ENCODE results near the gene JMJD7. TPM values are rescaled to one million over a fixed set of nuclear protein-coding genes. Genes with fewer than 3 reads are reported as not detected.

The JMJD7 gene
- total RNA-seq, 6 donors from 2014 or later = 14.4 to 41.5 (median 31.2) TPM

DNA sequence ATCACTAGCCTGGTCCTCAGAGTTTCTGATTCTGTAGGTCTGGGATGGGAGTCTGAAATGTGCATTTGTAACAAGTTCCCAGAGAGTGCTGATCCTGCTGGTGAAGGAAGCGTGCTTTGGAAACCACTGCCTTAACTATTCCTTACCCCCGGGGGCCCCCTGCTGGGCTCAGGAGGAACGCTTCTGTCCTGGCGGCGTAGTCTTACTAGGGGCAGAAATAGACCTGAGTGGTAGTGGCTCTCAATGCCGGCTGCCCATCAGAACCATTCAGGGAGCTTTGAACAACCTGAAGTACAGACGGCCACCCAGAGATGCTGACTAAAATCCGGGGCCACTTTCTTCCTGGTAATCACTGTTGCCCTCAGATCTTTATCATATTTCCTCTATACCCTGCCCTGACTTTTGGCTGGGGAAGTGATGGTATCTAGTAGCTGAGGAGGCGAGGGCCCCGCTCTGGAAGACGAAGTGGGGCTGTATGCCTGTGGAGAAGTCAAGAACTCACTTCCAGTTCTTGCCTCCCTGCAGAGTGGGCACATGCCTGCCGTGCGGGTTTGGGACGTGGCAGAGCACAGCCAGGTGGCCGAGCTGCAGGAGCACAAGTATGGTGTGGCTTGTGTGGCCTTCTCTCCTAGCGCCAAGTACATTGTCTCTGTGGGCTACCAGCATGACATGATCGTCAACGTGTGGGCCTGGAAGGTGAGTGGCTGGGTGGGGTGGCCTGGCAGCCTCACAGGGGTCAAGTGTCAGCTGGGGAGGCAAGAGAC, 16.3 kb upstream of the JMJD7 start:
- Histone ChIP-seq H3K9me3 (no peaks in the 10 kb centered on the region), H3K27me3 (no peaks in the 10 kb centered on the region), H3K36me3 (peaks cover 0 to 46% (median 22%) of the 10 kb centered on the region in 4 donors), H3K4me1 (peaks cover 0 to 8% (median 0%) of the 10 kb centered on the region in 4 donors), H3K4me3 (no peak overlapping the region), H3K27ac (no peak overlapping the region)
- 45 to 62% methylated on average over 15 to 18 of the region's 18 CpGs for WGBS, 2 donors
- DNase-seq (peak; percentile 70 to 82), ATAC-seq (ENCODE audit: low FRiP score in 2 of 2) (peak; percentile 90 to 92)
- TF ChIP-seq POLR2A (IDR thresholded peaks at IDR 0.05) (no peak), EP300 (IDR thresholded peaks at IDR 0.05) (no peak), POLR2AphosphoS5 (IDR thresholded peaks at IDR 0.05) (no peak)
- TF ChIP-seq, protein P1, sequence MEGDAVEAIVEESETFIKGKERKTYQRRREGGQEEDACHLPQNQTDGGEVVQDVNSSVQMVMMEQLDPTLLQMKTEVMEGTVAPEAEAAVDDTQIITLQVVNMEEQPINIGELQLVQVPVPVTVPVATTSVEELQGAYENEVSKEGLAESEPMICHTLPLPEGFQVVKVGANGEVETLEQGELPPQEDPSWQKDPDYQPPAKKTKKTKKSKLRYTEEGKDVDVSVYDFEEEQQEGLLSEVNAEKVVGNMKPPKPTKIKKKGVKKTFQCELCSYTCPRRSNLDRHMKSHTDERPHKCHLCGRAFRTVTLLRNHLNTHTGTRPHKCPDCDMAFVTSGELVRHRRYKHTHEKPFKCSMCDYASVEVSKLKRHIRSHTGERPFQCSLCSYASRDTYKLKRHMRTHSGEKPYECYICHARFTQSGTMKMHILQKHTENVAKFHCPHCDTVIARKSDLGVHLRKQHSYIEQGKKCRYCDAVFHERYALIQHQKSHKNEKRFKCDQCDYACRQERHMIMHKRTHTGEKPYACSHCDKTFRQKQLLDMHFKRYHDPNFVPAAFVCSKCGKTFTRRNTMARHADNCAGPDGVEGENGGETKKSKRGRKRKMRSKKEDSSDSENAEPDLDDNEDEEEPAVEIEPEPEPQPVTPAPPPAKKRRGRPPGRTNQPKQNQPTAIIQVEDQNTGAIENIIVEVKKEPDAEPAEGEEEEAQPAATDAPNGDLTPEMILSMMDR (IDR thresholded peaks at IDR 0.05) = peak; percentile 74 to 93 (median 86)

DNA sequence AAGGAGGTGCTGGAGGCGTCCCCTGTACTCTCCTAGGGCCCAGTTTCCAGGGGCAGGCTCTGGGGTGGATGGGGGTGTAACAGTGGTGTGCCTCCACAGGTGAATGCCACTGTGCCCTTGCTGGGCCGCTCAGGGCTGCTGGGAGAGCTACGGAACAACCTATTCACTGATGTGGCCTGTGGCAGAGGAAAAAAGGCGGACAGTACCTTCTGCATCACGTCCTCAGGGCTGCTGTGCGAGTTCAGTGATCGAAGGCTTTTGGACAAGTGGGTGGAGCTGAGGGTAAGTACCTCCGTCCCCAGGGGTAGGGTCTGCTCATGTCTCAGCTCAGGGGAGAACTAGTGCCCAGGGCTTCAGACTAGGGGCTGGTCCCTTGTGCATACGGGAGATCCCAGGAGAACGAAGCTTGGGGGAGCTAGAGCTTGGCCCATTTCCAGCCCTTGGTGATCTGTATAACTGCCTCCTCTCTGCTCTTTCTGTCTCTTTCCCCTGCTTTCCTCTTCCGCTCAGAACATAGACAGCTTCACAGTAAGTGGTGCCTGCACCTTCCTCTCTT, 15.0 kb upstream of the JMJD7 start:
- peaks cover 0 to 8% (median 0%) of the 10 kb centered on the region in 4 donors for H3K4me1 ChIP-seq
- DNase-seq (no peak), ATAC-seq (ENCODE audit: low FRiP score in 2 of 2) (no peak)
- no peak overlapping the region for H3K4me3 ChIP-seq
- WGBS, 2 donors = 92 to 93% methylated on average over 11 of the region's 11 CpGs
- TF ChIP-seq EP300 (IDR thresholded peaks at IDR 0.05) = no peak
- TF ChIP-seq, protein P1 (IDR thresholded peaks at IDR 0.05) = no peak
- TF ChIP-seq POLR2A (IDR thresholded peaks at IDR 0.05) = no peak
- no peak for TF ChIP-seq POLR2AphosphoS5 (IDR thresholded peaks at IDR 0.05)
- no peak overlapping the region for H3K27ac ChIP-seq
- H3K27me3 ChIP-seq = no peaks in the 10 kb centered on the region
- peaks cover 0 to 58% (median 34%) of the 10 kb centered on the region in 4 donors for H3K36me3 ChIP-seq
- no peaks in the 10 kb centered on the region for H3K9me3 ChIP-seq

DNA sequence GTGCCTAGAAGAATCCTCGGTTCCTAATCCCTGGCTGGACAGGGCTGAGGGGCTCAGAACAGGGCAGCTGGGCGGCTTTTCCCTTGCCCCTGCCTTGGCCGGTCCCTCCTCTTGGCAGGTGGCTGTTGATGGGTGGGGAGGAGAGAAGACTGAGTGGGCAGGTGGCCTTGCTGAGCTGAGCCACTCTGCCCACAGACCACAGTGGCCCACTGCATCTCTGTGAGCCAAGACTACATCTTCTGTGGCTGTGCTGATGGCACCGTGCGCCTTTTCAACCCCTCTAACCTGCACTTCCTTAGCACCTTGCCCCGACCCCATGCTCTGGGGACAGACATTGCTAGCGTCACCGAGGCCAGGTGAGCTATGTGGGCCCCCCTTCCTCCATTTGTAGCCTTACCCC, 14.5 kb upstream of the JMJD7 start:
- 94% methylated on average over 8 of the region's 8 CpGs for WGBS, 2 donors
- H3K4me3 ChIP-seq = no peak overlapping the region
- H3K36me3 ChIP-seq = peaks cover 0 to 64% (median 39%) of the 10 kb centered on the region in 4 donors
- no peak for ATAC-seq (ENCODE audit: low FRiP score in 2 of 2)
- TF ChIP-seq POLR2AphosphoS5 (IDR thresholded peaks at IDR 0.05) = no peak
- TF ChIP-seq, protein P1 (IDR thresholded peaks at IDR 0.05) = no peak
- no peak for TF ChIP-seq EP300 (IDR thresholded peaks at IDR 0.05)
- no peak for TF ChIP-seq POLR2A (IDR thresholded peaks at IDR 0.05)
- no peaks in the 10 kb centered on the region for H3K27me3 ChIP-seq
- no peak for DNase-seq
- H3K9me3 ChIP-seq = no peaks in the 10 kb centered on the region
- no peak overlapping the region for H3K27ac ChIP-seq
- peaks cover 0 to 8% (median 0%) of the 10 kb centered on the region in 4 donors for H3K4me1 ChIP-seq

DNA sequence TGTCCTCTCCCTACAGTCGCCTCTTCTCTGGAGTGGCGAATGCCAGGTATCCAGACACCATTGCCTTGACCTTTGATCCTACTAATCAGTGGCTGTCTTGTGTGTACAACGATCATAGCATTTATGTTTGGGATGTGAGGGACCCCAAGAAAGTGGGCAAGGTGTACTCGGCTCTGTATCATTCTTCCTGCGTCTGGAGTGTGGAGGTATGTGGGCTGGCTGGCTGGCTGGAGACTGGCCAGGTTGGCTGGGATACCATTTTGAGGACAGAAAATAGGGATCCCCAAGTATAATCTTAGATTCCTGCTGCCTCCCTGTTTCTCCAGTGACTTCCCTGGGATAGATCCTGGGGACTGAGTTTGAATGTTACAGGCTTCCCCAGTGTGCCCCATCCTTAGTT, 13.4 kb upstream of the JMJD7 start:
- DNase-seq = no peak
- TF ChIP-seq POLR2A (IDR thresholded peaks at IDR 0.05) (no peak), EP300 (IDR thresholded peaks at IDR 0.05) (no peak), POLR2AphosphoS5 (IDR thresholded peaks at IDR 0.05) (no peak)
- TF ChIP-seq, protein P1 (IDR thresholded peaks at IDR 0.05) = no peak
- no peaks in the 10 kb centered on the region for H3K27me3 ChIP-seq
- ATAC-seq (ENCODE audit: low FRiP score in 2 of 2) = no peak
- H3K4me3 ChIP-seq = no peak overlapping the region
- peaks cover 0 to 8% (median 0%) of the 10 kb centered on the region in 4 donors for H3K4me1 ChIP-seq
- peaks cover 0 to 75% (median 49%) of the 10 kb centered on the region in 4 donors for H3K36me3 ChIP-seq
- H3K27ac ChIP-seq = no peak overlapping the region
- WGBS, 2 donors = 89 to 91% methylated on average over 5 of the region's 5 CpGs
- H3K9me3 ChIP-seq = no peaks in the 10 kb centered on the region
